ENCODE data around the gene INTS12. TPM values are rescaled to one million over a fixed set of nuclear protein-coding genes. Genes with fewer than 3 reads are reported as not detected.

INTS12 gene
- total RNA-seq, 1 experiment from 2014 or later, result 13.3 TPM

GRCh38 chr4:105719204-105719603 lies 10.7 kb upstream of the INTS12 start:
- Histone ChIP-seq H3K4me2 (ENCODE audit: low read length) (no peak overlapping the region), H3K9me2 (replicated peaks; ENCODE audit: low read length) (no peaks in the 10 kb centered on the region), H3K27me3 (ENCODE audit: low read length) (no peaks in the 10 kb centered on the region), H3K79me2 (ENCODE audit: low read length) (peaks cover 4% of the 10 kb centered on the region; the same call in 1 of the 2 replicates), H3K9ac (ENCODE audit: low read length) (no peak overlapping the region), H3K36me3 (ENCODE audit: low read depth, low read length) (no peaks in the 10 kb centered on the region), H2AFZ (ENCODE audit: low read length) (no peak overlapping the region), H3K9me3 (ENCODE audit: low read length) (no peaks in the 10 kb centered on the region), H4K20me1 (ENCODE audit: low read length) (no peaks in the 10 kb centered on the region), H3F3A (ENCODE audit: low read length, unreplicated experiment) (no peaks in the 10 kb centered on the region), H3K27ac (ENCODE audit: low read length) (no peak overlapping the region), H3K4me3 (ENCODE audit: low read length) (no peak overlapping the region), H3K4me1 (ENCODE audit: insufficient read depth, low read length) (peaks cover 13% of the 10 kb centered on the region)
- POLR2A ChIA-PET (ENCODE audit: unreplicated experiment), result no interaction called here
- ATAC-seq (no peak), DNase-seq (no peak)
- no peak for TF ChIP-seq EZH2phosphoT487 (IDR thresholded peaks at IDR 0.05; ENCODE audit: borderline replicate concordance, low read length)
- TF ChIP-seq EZH2 (IDR thresholded peaks at IDR 0.05; ENCODE audit: low read length, unreplicated experiment), result no peak
- TF ChIP-seq CTCF (conservative IDR thresholded peaks at IDR 0.05; ENCODE audit: low read depth, low read length), result no peak
- intact Hi-C loops (cut with micrococcal nuclease), result loop anchor here (10.0 kb wide), 3 partner anchors 194 to 486 kb away; no protein-coding TSS in a partner anchor
- BruUV-seq (replicated peaks), result no TSS peak
- CTCF ChIA-PET, result no interaction called here

GRCh38 chr4:105715692-105716278 lies 7.3 kb upstream of the INTS12 start:
- ATAC-seq, result no peak
- Histone ChIP-seq H4K20me1 (ENCODE audit: low read length) (no peaks in the 10 kb centered on the region), H3K9me3 (ENCODE audit: low read length) (no peaks in the 10 kb centered on the region), H3K4me1 (ENCODE audit: insufficient read depth, low read length) (peaks cover 37% of the 10 kb centered on the region), H3K9me2 (replicated peaks; ENCODE audit: low read length) (no peaks in the 10 kb centered on the region), H3K27me3 (ENCODE audit: low read length) (no peaks in the 10 kb centered on the region), H3K36me3 (ENCODE audit: low read depth, low read length) (no peaks in the 10 kb centered on the region), H2AFZ (ENCODE audit: low read length) (no peak overlapping the region), H3K4me3 (ENCODE audit: low read length) (no peak overlapping the region), H3K9ac (ENCODE audit: low read length) (no peak overlapping the region), H3K79me2 (ENCODE audit: low read length) (peaks cover 28% of the 10 kb centered on the region), H3K27ac (ENCODE audit: low read length) (no peak overlapping the region), H3K4me2 (ENCODE audit: low read length) (no peak overlapping the region), H3F3A (ENCODE audit: low read length, unreplicated experiment) (no peaks in the 10 kb centered on the region)
- ChIA-PET CTCF (interaction anchor here (0.5 to 0.7 kb wide), 2 partner anchors 38 to 219 kb away, joined by 4 read pairs; no protein-coding TSS in a partner anchor), POLR2A (ENCODE audit: unreplicated experiment) (no interaction called here)
- BruUV-seq (replicated peaks), result no TSS peak
- DNase-seq, result peak; percentile 64
- TF ChIP-seq EZH2phosphoT487 (IDR thresholded peaks at IDR 0.05; ENCODE audit: borderline replicate concordance, low read length) (no peak), CTCF (conservative IDR thresholded peaks at IDR 0.05; ENCODE audit: low read depth, low read length) (peak; percentile 65)
- intact Hi-C loops (cut with micrococcal nuclease), result loop anchor here (10.0 kb wide), 3 partner anchors 191 to 489 kb away; no protein-coding TSS in a partner anchor

GRCh38 chr4:105714932-105715331 lies 6.4 kb upstream of the INTS12 start:
- no peak overlapping the region for H3K27ac ChIP-seq (ENCODE audit: low read length)
- CTCF ChIA-PET, result interaction anchor here (0.5 to 0.7 kb wide), 3 partner anchors 37 to 609 kb away, joined by 3 to 5 read pairs (median 4); no protein-coding TSS in a partner anchor
- peaks cover 42% of the 10 kb centered on the region for H3K4me1 ChIP-seq (ENCODE audit: insufficient read depth, low read length)
- H3K9me3 ChIP-seq (ENCODE audit: low read length), result no peaks in the 10 kb centered on the region
- POLR2A ChIA-PET (ENCODE audit: unreplicated experiment), result no interaction called here
- DNase-seq (no peak), ATAC-seq (no peak)
- TF ChIP-seq CTCF (conservative IDR thresholded peaks at IDR 0.05; ENCODE audit: low read depth, low read length) (no peak), EZH2phosphoT487 (IDR thresholded peaks at IDR 0.05; ENCODE audit: borderline replicate concordance, low read length) (no peak), EZH2 (IDR thresholded peaks at IDR 0.05; ENCODE audit: low read length, unreplicated experiment) (no peak)
- H3K79me2 ChIP-seq (ENCODE audit: low read length), result peaks cover 37% of the 10 kb centered on the region
- no peaks in the 10 kb centered on the region for H4K20me1 ChIP-seq (ENCODE audit: low read length)
- H3K27me3 ChIP-seq (ENCODE audit: low read length), result no peaks in the 10 kb centered on the region
- no peak overlapping the region for H3K9ac ChIP-seq (ENCODE audit: low read length)
- H3F3A ChIP-seq (ENCODE audit: low read length, unreplicated experiment), result no peaks in the 10 kb centered on the region
- H3K9me2 ChIP-seq (replicated peaks; ENCODE audit: low read length), result no peaks in the 10 kb centered on the region
- intact Hi-C loops (cut with micrococcal nuclease), result loop anchor here (5.0 to 10.0 kb wide), 5 partner anchors 38 to 490 kb away; partner anchors contain the start of gene PPA2
- H3K4me2 ChIP-seq (ENCODE audit: low read length), result no peak overlapping the region
- BruUV-seq (replicated peaks), result no TSS peak
- no peaks in the 10 kb centered on the region for H3K36me3 ChIP-seq (ENCODE audit: low read depth, low read length)
- no peak overlapping the region for H2AFZ ChIP-seq (ENCODE audit: low read length)
- H3K4me3 ChIP-seq (ENCODE audit: low read length), result no peak overlapping the region

Data from PC-3 (cell line).